Astrocyte (in vitro differentiated cells and primary cell): ENCODE measurements around the gene SLC66A1.

Source experiments
- CTCF ChIP-seq: IDR thresholded peaks from 2 replicates; pipeline ENCODE4 v1.5.1; 2011; ENCODE audit warnings: low read depth, mild to moderate bottlenecking, inconsistent platforms, low read length, moderate library complexity; ENCODE audit not compliant: insufficient read depth
- EZH2 ChIP-seq: IDR thresholded peaks from 2 replicates; pipeline ENCODE4 v1.6.1; 2012; ENCODE audit warnings: mild to moderate bottlenecking, low read length, inconsistent platforms; ENCODE audit not compliant: insufficient read depth

GRCh38 chr1:19344831-19345230 lies 32.7 kb downstream of the SLC66A1 start:
- no peak for TF ChIP-seq CTCF
- TF ChIP-seq EZH2 = no peak
